IMR-90 (cell line): ENCODE measurements around the gene SMIM7. TPM values are rescaled to one million over a fixed set of nuclear protein-coding genes. Genes with fewer than 3 reads are reported as not detected.

Source experiments
- ATAC-seq: fragments of 200-7000 bp; cut with Tn5 transposase; 2 replicates; pipeline ENCODE4 v1.9.1; 2020; ENCODE audit warnings: low read depth, mild to moderate bottlenecking, moderate library complexity
- BruUV-seq: library from RNA; stranded (reverse); fragments of 400-500 nt; replicated peaks from 2 replicates; lab custom pipeline; 2021; lab: Mats Ljungman, UMichigan
- CTCF ChIA-PET: fragments of 300-600 bp; formaldehyde crosslinking; extraction: SDS; loops from one replicate; lab custom pipeline; 2021; ENCODE audit warnings: antibody characterized with exemption; lab: Yijun Ruan, JAX
- POLR2A ChIA-PET: fragments of 300-600 bp; sonication (Branson Sonifier 250); formaldehyde crosslinking; loops from one replicate; lab custom pipeline; 2022; ENCODE audit warnings: antibody characterized with exemption; ENCODE audit not compliant: unreplicated experiment; lab: Charles Lee
- DNase-seq: peaks from one replicate; pipeline ENCODE4 v3.0.0; 2013
- H2AFZ ChIP-seq: replicated peaks from 2 replicates; pipeline ENCODE3; 2013; ENCODE audit warnings: low read length, mild to moderate bottlenecking; ENCODE audit not compliant: poor library complexity
- H2AK5ac ChIP-seq: 2 replicates; pipeline ENCODE4 v1.6.1; 2013; ENCODE audit warnings: low read depth, low read length, inconsistent platforms
- H2AK9ac ChIP-seq: replicated peaks from 2 replicates; pipeline ENCODE3; 2013; ENCODE audit warnings: mild to moderate bottlenecking, low read depth, low read length, moderate library complexity; ENCODE audit not compliant: poor library complexity
- H2BK120ac ChIP-seq: 2 replicates; pipeline ENCODE4 v1.6.1; 2013; ENCODE audit warnings: low read depth, low read length, inconsistent platforms
- H2BK15ac ChIP-seq: 3 replicates; pipeline ENCODE4 v1.6.1; 2013; ENCODE audit warnings: low read depth, low read length, inconsistent platforms
- H2BK20ac ChIP-seq: 2 replicates; pipeline ENCODE4 v1.6.1; 2013; ENCODE audit warnings: low read depth, mild to moderate bottlenecking, inconsistent platforms, low read length, moderate library complexity
- H2BK5ac ChIP-seq: 2 replicates; pipeline ENCODE4 v1.6.1; 2013; ENCODE audit warnings: mild to moderate bottlenecking, low read depth, low read length, inconsistent platforms; ENCODE audit not compliant: poor library complexity, severe bottlenecking
- H3K14ac ChIP-seq: replicated peaks from 2 replicates; pipeline ENCODE4 v1.6.1; 2013; ENCODE audit warnings: low read depth, low read length, inconsistent platforms
- H3K18ac ChIP-seq: 2 replicates; pipeline ENCODE4 v1.6.1; 2013; ENCODE audit warnings: low read depth, low read length, control low read depth
- H3K23ac ChIP-seq: 2 replicates; pipeline ENCODE4 v1.6.1; 2013; ENCODE audit warnings: low read depth, low read length, inconsistent platforms
- H3K27ac ChIP-seq: 2 replicates; pipeline ENCODE4 v1.5.1; 2013; ENCODE audit warnings: mild to moderate bottlenecking, control low read depth, low read length; ENCODE audit not compliant: insufficient read depth
- H3K27me3 ChIP-seq: 2 replicates; pipeline ENCODE4 v1.6.1; 2013; ENCODE audit warnings: low read length; ENCODE audit not compliant: control insufficient read depth, insufficient read depth
- H3K36me3 ChIP-seq: 2 replicates; pipeline ENCODE4 v1.6.1; 2013; ENCODE audit warnings: low read length, mixed read lengths; ENCODE audit not compliant: control insufficient read depth, insufficient read depth
- H3K4ac ChIP-seq: 2 replicates; pipeline ENCODE4 v1.6.1; 2013; ENCODE audit warnings: low read depth, low read length, inconsistent platforms
- H3K4me1 ChIP-seq: 2 replicates; pipeline ENCODE4 v1.6.1; 2013; ENCODE audit warnings: low read length, mixed read lengths; ENCODE audit not compliant: control insufficient read depth, insufficient read depth
- H3K4me2 ChIP-seq: 2 replicates; pipeline ENCODE4 v1.6.1; 2013; ENCODE audit warnings: low read depth, mild to moderate bottlenecking, control low read depth, low read length, moderate library complexity
- H3K4me3 ChIP-seq: 2 replicates; pipeline ENCODE4 v1.5.1; 2013; ENCODE audit warnings: low read depth, mild to moderate bottlenecking, control low read depth, low read length, moderate library complexity; ENCODE audit not compliant: insufficient read depth
- H3K56ac ChIP-seq: 2 replicates; pipeline ENCODE4 v1.6.1; 2013; ENCODE audit warnings: low read length, inconsistent platforms; ENCODE audit not compliant: insufficient read depth; ENCODE audit errors: extremely low read depth
- H3K79me1 ChIP-seq, 2 experiments: 2 replicates each; pipeline ENCODE4 v1.6.1; 2013; ENCODE audit warnings: low read length in 2 of 2, inconsistent platforms in 1 of 2, low read depth in 1 of 2
- H3K9ac ChIP-seq: 2 replicates; pipeline ENCODE4 v1.6.1; 2013; ENCODE audit warnings: low read depth, low read length, control low read depth
- H3K9me1 ChIP-seq: 2 replicates; pipeline ENCODE4 v1.6.1; 2013; ENCODE audit warnings: low read length, inconsistent platforms; ENCODE audit not compliant: insufficient read depth
- H3K9me3 ChIP-seq: 2 replicates; pipeline ENCODE4 v1.6.1; 2013; ENCODE audit warnings: low read length; ENCODE audit not compliant: control insufficient read depth, insufficient read depth
- H4K20me1 ChIP-seq: 2 replicates; pipeline ENCODE4 v1.6.1; 2013; ENCODE audit warnings: low read length, inconsistent platforms; ENCODE audit not compliant: insufficient read depth
- H4K5ac ChIP-seq: 2 replicates; pipeline ENCODE4 v1.6.1; 2013; ENCODE audit warnings: mild to moderate bottlenecking, low read depth, low read length, control low read depth
- H4K8ac ChIP-seq, 2 experiments: 2 replicates each; pipeline ENCODE4 v1.6.1; 2013; ENCODE audit warnings: low read depth in 2 of 2, low read length in 2 of 2, control low read depth in 1 of 2, inconsistent platforms in 1 of 2
- H4K91ac ChIP-seq: 2 replicates; pipeline ENCODE4 v1.6.1; 2013; ENCODE audit warnings: low read depth, low read length, inconsistent platforms; ENCODE audit not compliant: insufficient read depth
- CEBPB ChIP-seq: IDR thresholded peaks from 2 replicates; pipeline ENCODE4 v1.6.1; 2012; ENCODE audit warnings: low read depth, low read length, improper control_type of control experiment
- CTCF ChIP-seq: conservative IDR thresholded peaks from 2 replicates; pipeline ENCODE4 v1.5.1; 2012; ENCODE audit warnings: mild to moderate bottlenecking, low read depth, low read length, improper control_type of control experiment
- MAFK ChIP-seq: IDR thresholded peaks from 2 replicates; pipeline ENCODE4 v1.6.1; 2012; ENCODE audit warnings: low read depth, low read length, improper control_type of control experiment
- MXI1 ChIP-seq: IDR thresholded peaks from 2 replicates; pipeline ENCODE4 v1.6.1; 2012; ENCODE audit warnings: low read depth, mild to moderate bottlenecking, low read length, moderate library complexity, borderline replicate concordance
- RAD21 ChIP-seq: IDR thresholded peaks from 2 replicates; pipeline ENCODE4 v1.6.1; 2012; ENCODE audit warnings: low read length, improper control_type of control experiment
- RFX5 ChIP-seq: IDR thresholded peaks from 2 replicates; pipeline ENCODE4 v1.8.0; 2012; ENCODE audit warnings: low read depth, mild to moderate bottlenecking, low read length, moderate library complexity
- SMC3 ChIP-seq: fragments of 150-350 bp; IDR thresholded peaks from 2 replicates; pipeline ENCODE4 v1.6.1; 2016; ENCODE audit warnings: low read depth, mild to moderate bottlenecking, antibody characterized with exemption, low read length, moderate library complexity
- USF2 ChIP-seq: fragments of 150-350 bp; IDR thresholded peaks from 2 replicates; pipeline ENCODE4 v1.6.1; 2017; ENCODE audit warnings: mild to moderate bottlenecking, antibody characterized with exemption, low read length, low read depth
- WGBS, 2 experiments: methylation state at CpG; one replicate each; pipeline versions ENCODE4 v1.1.5 to v1.1.7; 2013; ENCODE audit warnings: missing lambda C conversion rate in 2 of 2; ENCODE audit not compliant: insufficient read length in 1 of 2; ENCODE audit errors: extremely low coverage in 2 of 2; 5-methylcytosine and 5-hydroxymethylcytosine counted together
- dilution Hi-C: fragments of 300-500 bp; cut with HindIII; formaldehyde crosslinking; loops from one replicate; pipeline ENCODE4 v1.14.3; 2018; ENCODE audit warnings: low sequenced_read_pairs; ENCODE audit not compliant: unreplicated experiment
- in situ Hi-C: fragments of 300-500 bp; cut with MboI; formaldehyde crosslinking; loops from 3 replicates; pipeline ENCODE4 v1.14.3; 2019; ENCODE audit warnings: low sequenced_read_pairs, inconsistent platforms, mixed read lengths
- intact Hi-C: fragments of 100-400 bp; cut with micrococcal nuclease; formaldehyde crosslinking; loops from 2 replicates; pipeline ENCODE4 v1.10.0; 2022
- polyA plus RNA-seq, 3 experiments: library from polyadenylated mRNA; depleted of rRNA; stranded (reverse); fragments of >200 nt; gene quantifications; 2 replicates each; pipeline ENCODE4 v1.2.3, GENCODE V29; 2012; ENCODE audit warnings: low replicate concordance in 1 of 3
- total RNA-seq: library from RNA; depleted of rRNA; stranded (reverse); fragments of >200 nt; gene quantifications from 2 replicates; pipeline ENCODE4 v1.2.3, GENCODE V29; 2012
- TF ChIP-seq, protein P1 (sequence below): fragments of 150-350 bp; IDR thresholded peaks from 2 replicates; pipeline ENCODE4 v1.6.1; 2016; ENCODE audit warnings: low read depth, mild to moderate bottlenecking, low read length, moderate library complexity, borderline replicate concordance

SMIM7 gene
- total and polyA plus RNA-seq, 2 of the 4 experiments (the other 2 are of a cell fraction) = 55.7 to 64.8 TPM

GRCh38 chr19:16655727-16656126 is 4.2 kb downstream of the SMIM7 start:
- Histone ChIP-seq H3K56ac (no peak overlapping the region), H3K14ac (no peak overlapping the region), H2BK120ac (no peak overlapping the region), H3K4me2 (no peak overlapping the region), H3K9me1 (peaks cover 32% of the 10 kb centered on the region), H3K23ac (no peak overlapping the region), H2BK5ac (no peak overlapping the region), H4K8ac (no peak overlapping the region), H2AK9ac (no peak overlapping the region), H3K4me3 (no peak overlapping the region), H3K9ac (no peak overlapping the region), H2BK20ac (no peak overlapping the region), H3K4me1 (no peaks in the 10 kb centered on the region), H3K27ac (no peak overlapping the region), H4K20me1 (peaks cover 53% of the 10 kb centered on the region), H2AFZ (no peak overlapping the region), H3K4ac (no peak overlapping the region), H4K5ac (no peak overlapping the region), H3K9me3 (no peaks in the 10 kb centered on the region), H2AK5ac (no peak overlapping the region), H4K91ac (no peak overlapping the region), H3K27me3 (no peaks in the 10 kb centered on the region), H2BK15ac (no peak overlapping the region), H3K36me3 (peaks cover 56% of the 10 kb centered on the region), H3K79me1 (peaks cover 48 to 79% of the 10 kb centered on the region in 2 experiments), H3K18ac (no peak overlapping the region)
- dilution Hi-C loops (no loop called here), intact Hi-C loops (no loop called here), in situ Hi-C loops (no loop called here)
- POLR2A ChIA-PET = interaction anchor here (0.6 kb wide), 1 partner anchor 21 kb away, joined by 3 read pairs; no protein-coding TSS in a partner anchor
- CTCF ChIA-PET = no interaction called here
- DNase-seq (no peak), ATAC-seq (no peak)
- BruUV-seq = no TSS peak
- TF ChIP-seq SMC3 (no peak), MXI1 (no peak), MAFK (no peak), USF2 (no peak), CEBPB (no peak), RAD21 (no peak), RFX5 (no peak), CTCF (no peak)
- TF ChIP-seq, protein P1, sequence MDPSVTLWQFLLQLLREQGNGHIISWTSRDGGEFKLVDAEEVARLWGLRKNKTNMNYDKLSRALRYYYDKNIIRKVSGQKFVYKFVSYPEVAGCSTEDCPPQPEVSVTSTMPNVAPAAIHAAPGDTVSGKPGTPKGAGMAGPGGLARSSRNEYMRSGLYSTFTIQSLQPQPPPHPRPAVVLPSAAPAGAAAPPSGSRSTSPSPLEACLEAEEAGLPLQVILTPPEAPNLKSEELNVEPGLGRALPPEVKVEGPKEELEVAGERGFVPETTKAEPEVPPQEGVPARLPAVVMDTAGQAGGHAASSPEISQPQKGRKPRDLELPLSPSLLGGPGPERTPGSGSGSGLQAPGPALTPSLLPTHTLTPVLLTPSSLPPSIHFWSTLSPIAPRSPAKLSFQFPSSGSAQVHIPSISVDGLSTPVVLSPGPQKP = no peak
- 61% methylated on average over 7 of the region's 11 CpGs; no CpG with 5 or more reads in 1 of the 2 experiments for WGBS, 2 experiments
